K562 (cell line): Measurements from ENCODE around the gene GNAI2. TPM values are rescaled to one million over a fixed set of nuclear protein-coding genes. Genes with fewer than 3 reads are reported as not detected.

Source experiments
- CREM ChIP-seq: IDR thresholded peaks from 2 replicates; pipeline ENCODE4 v1.6.1; 2014; ENCODE audit warnings: antibody characterized with exemption, low read depth
- E2F6 ChIP-seq, 2 experiments: IDR thresholded peaks; 2 replicates each; pipeline ENCODE4 v1.6.1; 2011; ENCODE audit warnings: borderline replicate concordance in 1 of 2, control low read depth in 1 of 2, low read depth in 1 of 2, low read length in 1 of 2, mild to moderate bottlenecking in 1 of 2, mixed read lengths in 1 of 2, moderate library complexity in 1 of 2; ENCODE audit not compliant: insufficient read depth in 1 of 2, insufficient read length in 1 of 2, poor library complexity in 1 of 2, severe bottlenecking in 1 of 2; ENCODE audit errors: extremely low read depth in 1 of 2
- EP300 ChIP-seq: IDR thresholded peaks from 2 replicates; pipeline ENCODE4 v1.6.1; 2012; ENCODE audit warnings: low read length, improper control_type of control experiment
- JUN ChIP-seq, 2 experiments: sonication (generic) in 1 of 2; formaldehyde crosslinking in 1 of 2; IDR thresholded peaks; 2 replicates each; pipeline versions ENCODE4 v1.6.1 to v1.8.0; 2012 to 2022; ENCODE audit warnings: borderline replicate concordance in 2 of 2, mild to moderate bottlenecking in 2 of 2, improper control_type of control experiment in 1 of 2, low read depth in 1 of 2, low read length in 1 of 2, missing genetic modification reagents in 1 of 2
- KDM5B ChIP-seq: fragments of 200-600 bp; sonication (generic); IDR thresholded peaks from 2 replicates; pipeline ENCODE4 v1.6.1; 2012; ENCODE audit warnings: low read depth, mild to moderate bottlenecking, moderate library complexity, low read length, control low read depth, inconsistent platforms; ENCODE audit not compliant: insufficient replicate concordance
- MGA ChIP-seq: fragments of 450-650 bp; IDR thresholded peaks from 2 replicates; pipeline ENCODE4 v1.6.1; 2016; ENCODE audit warnings: mild to moderate bottlenecking, moderate library complexity
- ZNF609 ChIP-seq: sonication (generic); formaldehyde crosslinking; IDR thresholded peaks from 2 replicates; pipeline ENCODE4 v1.8.1; 2023; ENCODE audit warnings: missing genetic modification reagents, mild to moderate bottlenecking, borderline replicate concordance
- polyA plus RNA-seq, 8 experiments: library from polyadenylated mRNA; depleted of rRNA in 4 of 8; stranded (reverse) in 5 of 8; unstranded in 3 of 8; fragments of >200 nt; fragmentation: Nextera tagmentation in 2 of 8; fragmentation: Illumina TruSeq in 1 of 8; extraction: Ambion mirVana in 2 of 8; extraction: Trizol in 1 of 8; gene quantifications; 2 replicates each; pipeline versions ENCODE4 v1.2.1 to v1.2.3, GENCODE V29; 2011 to 2014; ENCODE audit warnings: inconsistent platforms in 1 of 8, missing spikeins in 1 of 8
- total RNA-seq, 7 experiments: library from RNA; depleted of rRNA in 6 of 7; stranded (reverse); fragments of >200 nt in 6 of 7; fragmentation: Illumina TruSeq in 2 of 7; extraction: Trizol in 2 of 7; gene quantifications; 2 replicates each; pipeline versions ENCODE4 v1.2.1 to v1.2.3, GENCODE V29; 2011 to 2021; ENCODE audit warnings: low replicate concordance in 1 of 7

GNAI2 gene
- total and polyA plus RNA-seq, 9 of the 15 experiments (the other 6 are each of a cell fraction or from before 2014, with no cell fraction given): 1.1 to 72.2 (median 42.7) TPM

GRCh38 chr3:50299929-50300680 lies 64.1 kb downstream of the GNAI2 start (continued):
- 0 out of 2 replicates have a peak, but pooled peaks have one; percentile 53 for TF ChIP-seq ZNF609 (CRISPR knock-in tag)
- TF ChIP-seq CREM: 0 out of 2 replicates have a peak, but pooled peaks have one; percentile 4
- TF ChIP-seq MGA: peak; percentile 82
- no peak for TF ChIP-seq EP300
- no peak for TF ChIP-seq JUN (IDR thresholded peaks at IDR 0.05; ENCODE audit: borderline replicate concordance, low read depth, low read length)
- peak; percentile 50; the same call in 1 of the 2 replicates for TF ChIP-seq JUN (CRISPR knock-in tag; IDR thresholded peaks at IDR 0.05; ENCODE audit: borderline replicate concordance)
- peak; percentile 52 for TF ChIP-seq KDM5B
- TF ChIP-seq E2F6 (IDR thresholded peaks at IDR 0.05; ENCODE audit: borderline replicate concordance in 1 of 2, extremely low read depth in 1 of 2, insufficient read depth in 1 of 2, insufficient read length in 1 of 2, low read depth in 1 of 2, low read length in 1 of 2, poor library complexity in 1 of 2, severe bottlenecking in 1 of 2): peak in 1 of 2 experiments; percentile 57
